HepG2 (cell line): ENCODE data around the gene FAM149A. TPM values are rescaled to one million over a fixed set of nuclear protein-coding genes. Genes with fewer than 3 reads are reported as not detected.

Source experiments
- EP300 ChIP-seq, 3 experiments: sonication (generic) in 1 of 3; formaldehyde crosslinking in 1 of 3; IDR thresholded peaks; 2 replicates each; pipeline versions ENCODE4 v1.5.1 to v1.6.1; 2011 to 2020; ENCODE audit warnings: low read depth in 2 of 3, low read length in 2 of 3, borderline replicate concordance in 1 of 3, improper control_type of control experiment in 1 of 3, mild to moderate bottlenecking in 1 of 3, missing genetic modification reagents in 1 of 3, moderate library complexity in 1 of 3
- FIP1L1 ChIP-seq: fragments of 200-400 bp; formaldehyde crosslinking; IDR thresholded peaks from 2 replicates; pipeline ENCODE4 v1.6.1; 2018; ENCODE audit warnings: low read depth, mild to moderate bottlenecking, low read length, moderate library complexity, borderline replicate concordance; ENCODE audit not compliant: insufficient read depth
- KDM5A ChIP-seq: fragments of 200-600 bp; sonication (generic); IDR thresholded peaks from 2 replicates; pipeline ENCODE4 v1.7.0; 2018; ENCODE audit warnings: antibody characterized with exemption, mild to moderate bottlenecking, low read length, borderline replicate concordance
- NONO ChIP-seq, 2 experiments: fragments of 450-650 bp in 1 of 2; sonication (generic) in 1 of 2; formaldehyde crosslinking in 1 of 2; IDR thresholded peaks in 1 of 2; conservative IDR thresholded peaks in 1 of 2; 2 replicates each; pipeline versions ENCODE4 v1.6.1 to v1.8.0; 2017 to 2022; ENCODE audit warnings: mild to moderate bottlenecking in 1 of 2, missing genetic modification reagents in 1 of 2, moderate library complexity in 1 of 2
- STAG1 ChIP-seq: sonication (generic); formaldehyde crosslinking; IDR thresholded peaks from 2 replicates; pipeline ENCODE4 v1.4.0; 2020; ENCODE audit warnings: missing genetic modification reagents
- UBTF ChIP-seq: sonication (generic); formaldehyde crosslinking; IDR thresholded peaks from 2 replicates; pipeline ENCODE4 v1.4.0; 2020; ENCODE audit warnings: mild to moderate bottlenecking, missing genetic modification reagents
- USF2 ChIP-seq, 2 experiments: sonication (generic) in 1 of 2; formaldehyde crosslinking in 1 of 2; IDR thresholded peaks; 2 replicates each; pipeline versions ENCODE4 v1.5.1 to v1.6.1; 2011 to 2020; ENCODE audit warnings: borderline replicate concordance in 1 of 2, low read depth in 1 of 2, low read length in 1 of 2, mild to moderate bottlenecking in 1 of 2, missing genetic modification reagents in 1 of 2, moderate library complexity in 1 of 2
- ZMAT3 ChIP-seq: sonication (generic); formaldehyde crosslinking; conservative IDR thresholded peaks from 2 replicates; pipeline ENCODE4 v1.7.0; 2021; ENCODE audit warnings: missing genetic modification reagents
- ZMYM2 ChIP-seq: sonication (generic); formaldehyde crosslinking; IDR thresholded peaks from 2 replicates; pipeline ENCODE4 v1.8.0; 2022; ENCODE audit warnings: mild to moderate bottlenecking, missing genetic modification reagents
- ZMYM3 ChIP-seq: sonication (generic); formaldehyde crosslinking; IDR thresholded peaks from 2 replicates; pipeline ENCODE4 v1.5.1; 2020; ENCODE audit warnings: mild to moderate bottlenecking, missing genetic modification reagents
- ZNF280B ChIP-seq: sonication (generic); formaldehyde crosslinking; IDR thresholded peaks from 2 replicates; pipeline ENCODE4 v1.5.0; 2020; ENCODE audit warnings: missing genetic modification reagents, mild to moderate bottlenecking, borderline replicate concordance
- ZNF446 ChIP-seq: sonication (generic); formaldehyde crosslinking; IDR thresholded peaks from 2 replicates; pipeline ENCODE4 v1.5.0; 2020; ENCODE audit warnings: mild to moderate bottlenecking, missing genetic modification reagents
- ZSCAN25 ChIP-seq: sonication (generic); formaldehyde crosslinking; IDR thresholded peaks from 2 replicates; pipeline ENCODE4 v1.8.0; 2022; ENCODE audit warnings: mild to moderate bottlenecking, missing genetic modification reagents
- polyA plus RNA-seq, 8 experiments: library from polyadenylated mRNA; depleted of rRNA in 3 of 8; stranded (reverse) in 7 of 8; unstranded in 1 of 8; fragments of >200 nt; fragmentation: Illumina TruSeq in 4 of 8; extraction: Trizol in 4 of 8; gene quantifications; 2 replicates each; pipeline versions ENCODE4 v1.2.1 to v1.2.3, GENCODE V29; 2011 to 2016; ENCODE audit warnings: low read depth in 4 of 8, missing spikeins in 1 of 8, mixed read lengths in 1 of 8; ENCODE audit not compliant: insufficient read depth in 1 of 8
- total RNA-seq, 5 experiments: library from RNA; depleted of rRNA; stranded (reverse); fragments of >200 nt; fragmentation: Illumina TruSeq; extraction: Trizol; gene quantifications; 2 replicates each; pipeline ENCODE4 v1.2.3, GENCODE V29; 2016; ENCODE audit warnings: low read depth in 1 of 5

The FAM149A gene
- total and polyA plus RNA-seq, 2 of the 13 experiments (the other 11 are each of a cell fraction or from before 2014, with no cell fraction given), result not detected

GRCh38 chr4:186191200-186192065, 86.9 kb downstream of the FAM149A start, which contains the start of gene CYP4V2 (continued):
- TF ChIP-seq EP300 (IDR thresholded peaks at IDR 0.05; ENCODE audit: low read depth in 2 of 2, low read length in 2 of 2) (0 out of 4 replicates have a peak, but pooled peaks of 1 of the 2 experiments have one; percentile 31), EP300 (CRISPR knock-in tag; IDR thresholded peaks at IDR 0.05; ENCODE audit: borderline replicate concordance) (no peak), ZNF280B (CRISPR knock-in tag) (peak; percentile 60; the same call in 1 of the 2 replicates), USF2 (IDR thresholded peaks at IDR 0.05; ENCODE audit: low read depth, low read length) (no peak), USF2 (CRISPR knock-in tag; IDR thresholded peaks at IDR 0.05; ENCODE audit: borderline replicate concordance) (peak; percentile 67; the same call in 1 of the 2 replicates), ZMAT3 (CRISPR knock-in tag) (no peak; the same call in 1 of the 2 replicates), NONO (IDR thresholded peaks at IDR 0.05) (no peak), NONO (CRISPR knock-in tag; conservative IDR thresholded peaks at IDR 0.05) (peak; percentile 7; the same call in 1 of the 2 replicates), FIP1L1 (peak; percentile 57; the same call in 1 of the 2 replicates), UBTF (peak; percentile 92), STAG1 (CRISPR knock-in tag) (peak; percentile 27), ZMYM2 (CRISPR knock-in tag) (peak; percentile 92), ZSCAN25 (CRISPR knock-in tag) (peak; percentile 62; the same call in 1 of the 2 replicates), KDM5A (peak; percentile 46; the same call in 1 of the 2 replicates), ZNF446 (CRISPR knock-in tag) (0 out of 2 replicates have a peak, but pooled peaks have one; percentile 16), ZMYM3 (CRISPR knock-in tag) (no peak)
